Measurements from ENCODE around the gene ANKRD44.

GRCh38 chr2:196956069-196956468 lies 354.5 kb downstream of the ANKRD44 start:
- TF ChIP-seq CTCF (IDR thresholded peaks at IDR 0.05) = no peak
- no peak for TF ChIP-seq E2F4 (CRISPR knock-in tag; IDR thresholded peaks at IDR 0.05; ENCODE audit: borderline replicate concordance, low read depth)
- no peak for TF ChIP-seq GTF2I (CRISPR knock-in tag; conservative IDR thresholded peaks at IDR 0.05)
- no peak for TF ChIP-seq CREM (CRISPR knock-in tag; IDR thresholded peaks at IDR 0.05)
- TF ChIP-seq MAX (CRISPR knock-in tag; IDR thresholded peaks at IDR 0.05) = no peak
- no peak for TF ChIP-seq RELA (CRISPR knock-in tag; IDR thresholded peaks at IDR 0.05; ENCODE audit: borderline replicate concordance)
- no peak for TF ChIP-seq ZNF263 (CRISPR knock-in tag; IDR thresholded peaks at IDR 0.05; ENCODE audit: low read depth)
- no peak for TF ChIP-seq E2F5 (CRISPR knock-in tag; IDR thresholded peaks at IDR 0.05)
- no peak for TF ChIP-seq HMGXB4 (CRISPR knock-in tag; IDR thresholded peaks at IDR 0.05)
- no peak for TF ChIP-seq ESRRA (CRISPR knock-in tag; IDR thresholded peaks at IDR 0.05; ENCODE audit: borderline replicate concordance)
